ENCODE measurements around the gene OLFM2. TPM values are rescaled to one million over a fixed set of nuclear protein-coding genes. Genes with fewer than 3 reads are reported as not detected.
"Not testable (repeated sequence)": the region's sequence is repeated elsewhere in the genome, so short reads cannot be mapped to it uniquely, and the experiment has no call there.

Gene OLFM2
- total RNA-seq, 1 donor from 2014 or later, result 7.3 TPM

DNA sequence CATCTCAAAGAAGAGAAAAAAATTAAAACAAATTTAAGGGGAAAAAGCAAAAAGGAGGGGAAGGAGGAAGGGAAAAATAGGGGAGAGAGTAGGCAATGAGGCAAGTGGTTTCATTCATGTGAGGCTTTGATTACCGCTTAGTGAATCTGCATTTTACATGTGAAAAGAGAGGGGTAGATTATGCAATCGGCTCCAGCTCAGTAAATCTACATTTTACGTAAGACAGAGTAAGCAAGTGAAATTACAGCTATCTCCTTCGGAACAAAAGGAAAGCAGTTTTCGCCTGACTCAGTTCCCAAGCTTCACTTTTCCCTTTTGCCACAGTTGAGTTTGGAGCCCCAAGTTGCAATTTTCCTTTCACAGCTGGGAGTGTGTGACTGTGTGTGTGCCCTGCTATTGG lies 16.0 kb upstream of the OLFM2 start:
- Mint-ChIP-seq H3K4me1 (no peaks in the 10 kb centered on the region), H3K27ac (ENCODE audit: unreplicated experiment) (no peak overlapping the region), H3K27me3 (ENCODE audit: low read depth) (peaks cover 8% of the 10 kb centered on the region), H3K4me3 (no peak overlapping the region), H3K9me3 (no peaks in the 10 kb centered on the region), H3K36me3 (ENCODE audit: low read depth) (no peaks in the 10 kb centered on the region)
- TF ChIP-seq, protein P1, sequence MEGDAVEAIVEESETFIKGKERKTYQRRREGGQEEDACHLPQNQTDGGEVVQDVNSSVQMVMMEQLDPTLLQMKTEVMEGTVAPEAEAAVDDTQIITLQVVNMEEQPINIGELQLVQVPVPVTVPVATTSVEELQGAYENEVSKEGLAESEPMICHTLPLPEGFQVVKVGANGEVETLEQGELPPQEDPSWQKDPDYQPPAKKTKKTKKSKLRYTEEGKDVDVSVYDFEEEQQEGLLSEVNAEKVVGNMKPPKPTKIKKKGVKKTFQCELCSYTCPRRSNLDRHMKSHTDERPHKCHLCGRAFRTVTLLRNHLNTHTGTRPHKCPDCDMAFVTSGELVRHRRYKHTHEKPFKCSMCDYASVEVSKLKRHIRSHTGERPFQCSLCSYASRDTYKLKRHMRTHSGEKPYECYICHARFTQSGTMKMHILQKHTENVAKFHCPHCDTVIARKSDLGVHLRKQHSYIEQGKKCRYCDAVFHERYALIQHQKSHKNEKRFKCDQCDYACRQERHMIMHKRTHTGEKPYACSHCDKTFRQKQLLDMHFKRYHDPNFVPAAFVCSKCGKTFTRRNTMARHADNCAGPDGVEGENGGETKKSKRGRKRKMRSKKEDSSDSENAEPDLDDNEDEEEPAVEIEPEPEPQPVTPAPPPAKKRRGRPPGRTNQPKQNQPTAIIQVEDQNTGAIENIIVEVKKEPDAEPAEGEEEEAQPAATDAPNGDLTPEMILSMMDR (conservative IDR thresholded peaks at IDR 0.05), result no peak
- DNase-seq (ENCODE audit: low read depth, low spot score), result no peak

DNA sequence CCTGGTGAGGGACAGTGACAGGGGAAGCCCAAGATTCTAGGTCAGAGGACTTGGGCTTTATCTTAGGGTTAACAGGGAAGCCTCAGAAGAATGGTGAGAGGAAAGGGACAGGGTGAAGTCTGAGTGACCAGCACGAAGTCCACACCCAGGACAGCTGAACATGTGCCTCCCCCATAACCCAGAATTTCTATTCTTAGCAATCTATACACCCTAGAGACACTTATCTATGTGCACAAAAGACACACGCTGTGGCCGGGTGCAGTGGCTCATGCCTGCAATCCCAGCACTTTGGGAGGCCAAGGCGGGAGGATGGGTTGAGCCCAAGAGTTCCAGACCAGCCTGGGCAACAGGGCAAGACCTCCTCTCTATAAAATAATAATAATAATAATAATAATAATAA lies 11.1 kb upstream of the OLFM2 start:
- no peak for DNase-seq (ENCODE audit: low read depth, low spot score)
- Mint-ChIP-seq H3K9me3 (no peaks in the 10 kb centered on the region), H3K27ac (ENCODE audit: unreplicated experiment) (no peak overlapping the region), H3K4me3 (no peak overlapping the region), H3K4me1 (peaks cover 8% of the 10 kb centered on the region), H3K27me3 (ENCODE audit: low read depth) (peaks cover 16% of the 10 kb centered on the region), H3K36me3 (ENCODE audit: low read depth) (no peaks in the 10 kb centered on the region)
- TF ChIP-seq, protein P1 (conservative IDR thresholded peaks at IDR 0.05), result no peak

DNA sequence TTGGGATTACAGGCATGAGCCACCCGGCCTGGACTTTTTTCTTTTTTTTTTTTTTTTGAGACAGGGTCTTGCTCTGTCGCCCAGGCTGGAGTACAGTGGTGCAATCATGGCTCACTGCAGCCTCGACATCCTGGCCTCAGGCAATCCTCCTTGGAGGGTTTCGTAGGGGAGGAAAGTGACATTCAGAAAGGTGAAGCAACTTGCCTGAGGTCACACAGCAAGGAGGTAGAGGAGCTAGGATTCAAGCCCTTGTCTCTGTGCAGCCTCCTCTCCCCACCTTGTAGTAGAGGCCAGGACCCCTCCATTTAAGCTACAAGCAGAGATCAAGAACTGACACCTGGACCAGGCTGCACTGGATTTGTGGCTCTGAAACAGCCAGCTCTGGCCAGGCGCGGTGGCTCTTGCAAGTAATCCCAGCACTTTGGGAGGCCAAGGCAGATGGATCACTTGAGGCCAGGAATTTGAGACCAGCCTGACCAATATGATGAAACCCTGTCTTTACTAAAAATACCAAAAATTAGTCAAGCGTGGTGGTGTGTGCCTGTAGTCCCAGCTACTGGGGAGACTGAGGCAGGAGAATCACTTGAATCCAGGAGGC lies 10.3 kb upstream of the OLFM2 start:
- not testable (repeated sequence) for H3K27ac Mint-ChIP-seq (ENCODE audit: unreplicated experiment); H3K4me3 Mint-ChIP-seq; H3K9me3 Mint-ChIP-seq; DNase-seq (ENCODE audit: low read depth, low spot score); H3K4me1 Mint-ChIP-seq; H3K36me3 Mint-ChIP-seq (ENCODE audit: low read depth)
- peaks cover 18% of the 10 kb centered on the region for H3K27me3 Mint-ChIP-seq (ENCODE audit: low read depth)

DNA sequence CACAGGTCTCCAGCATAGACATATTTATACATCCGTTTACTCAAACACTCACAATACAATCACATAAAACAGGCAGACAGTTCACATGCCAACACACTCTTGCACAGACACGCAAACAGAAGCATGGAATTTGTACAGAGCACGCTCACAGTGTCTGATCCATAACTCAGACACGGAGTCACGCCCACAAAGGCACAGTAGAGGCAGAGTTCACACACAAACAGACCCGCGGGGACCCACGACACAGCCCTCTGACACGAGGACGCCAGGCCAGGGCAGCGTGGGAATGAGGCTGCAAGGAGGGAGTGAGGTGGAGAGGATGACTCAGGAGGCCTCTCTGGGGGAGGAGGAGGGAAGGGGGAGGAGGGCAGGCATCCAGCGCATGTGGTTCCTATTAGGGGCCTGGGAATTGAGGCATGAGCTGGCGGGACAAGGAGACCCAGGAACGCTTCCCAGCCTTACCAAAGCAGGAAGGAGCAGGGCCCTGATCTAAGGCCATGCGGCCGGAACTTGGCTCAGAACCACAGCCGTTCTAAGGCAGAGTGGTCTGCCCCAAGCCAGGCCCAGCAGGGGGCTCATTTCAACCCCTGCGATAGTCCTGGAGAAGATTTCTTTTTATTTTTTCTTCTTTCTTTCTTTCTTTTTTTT lies 9.1 kb upstream of the OLFM2 start:
- Mint-ChIP-seq H3K27me3 (ENCODE audit: low read depth) (peaks cover 29% of the 10 kb centered on the region), H3K4me3 (no peak overlapping the region), H3K36me3 (ENCODE audit: low read depth) (no peaks in the 10 kb centered on the region), H3K9me3 (peaks cover 7% of the 10 kb centered on the region), H3K4me1 (peaks cover 8% of the 10 kb centered on the region), H3K27ac (ENCODE audit: unreplicated experiment) (no peak overlapping the region)
- DNase-seq (ENCODE audit: low read depth, low spot score), result no peak
- TF ChIP-seq, protein P1 (conservative IDR thresholded peaks at IDR 0.05), result no peak

DNA sequence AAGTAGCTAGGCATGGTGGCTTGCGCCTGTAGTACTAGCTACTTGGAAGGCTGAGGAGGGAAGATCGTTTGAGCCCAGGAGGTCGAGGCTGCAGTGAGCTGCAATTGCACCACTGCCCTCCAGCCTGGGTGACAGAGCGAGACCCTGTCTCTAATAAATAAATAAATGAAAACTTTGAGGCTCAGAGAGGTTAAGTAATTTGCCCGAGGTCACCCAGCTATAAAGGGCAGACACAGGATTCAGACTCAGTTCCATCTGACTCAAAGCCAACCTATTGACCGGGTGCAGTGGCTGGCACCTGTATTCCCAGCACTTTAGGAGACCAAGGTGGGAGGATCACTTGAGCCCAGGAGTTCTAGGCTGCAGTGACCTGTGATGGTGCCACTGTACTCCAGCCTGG lies 7.4 kb upstream of the OLFM2 start:
- H3K4me1 Mint-ChIP-seq, result peaks cover 8% of the 10 kb centered on the region
- TF ChIP-seq, protein P1 (conservative IDR thresholded peaks at IDR 0.05), result no peak
- peaks cover 10% of the 10 kb centered on the region for H3K9me3 Mint-ChIP-seq
- no peak overlapping the region for H3K27ac Mint-ChIP-seq (ENCODE audit: unreplicated experiment)
- H3K27me3 Mint-ChIP-seq (ENCODE audit: low read depth), result peaks cover 37% of the 10 kb centered on the region
- H3K36me3 Mint-ChIP-seq (ENCODE audit: low read depth), result no peaks in the 10 kb centered on the region
- no peak for DNase-seq (ENCODE audit: low read depth, low spot score)
- H3K4me3 Mint-ChIP-seq, result no peak overlapping the region

DNA sequence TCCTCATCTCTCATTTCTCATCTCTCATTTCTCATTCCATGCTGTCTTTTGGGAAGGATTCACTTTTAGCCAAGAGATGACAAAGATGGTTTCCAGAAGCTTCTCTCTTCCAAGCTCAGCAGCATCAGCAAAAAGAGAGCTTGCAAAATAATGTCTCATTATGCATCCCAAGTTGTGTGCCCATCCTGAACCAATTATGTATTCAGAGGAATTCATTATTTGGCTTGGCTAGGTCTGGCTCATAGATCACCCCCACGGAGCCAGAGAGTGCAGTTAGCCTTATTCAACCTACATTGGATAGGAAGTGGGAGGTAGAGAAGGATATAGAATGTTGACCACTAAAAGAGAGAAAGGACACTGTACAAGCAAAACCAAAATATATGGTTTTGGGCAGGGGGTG lies 5.4 kb upstream of the OLFM2 start:
- Mint-ChIP-seq H3K27ac (ENCODE audit: unreplicated experiment) (no peak overlapping the region), H3K4me3 (no peak overlapping the region), H3K4me1 (peaks cover 13% of the 10 kb centered on the region), H3K9me3 (peaks cover 10% of the 10 kb centered on the region), H3K36me3 (ENCODE audit: low read depth) (no peaks in the 10 kb centered on the region), H3K27me3 (ENCODE audit: low read depth) (peaks cover 50% of the 10 kb centered on the region)
- DNase-seq (ENCODE audit: low read depth, low spot score), result no peak
- TF ChIP-seq, protein P1 (conservative IDR thresholded peaks at IDR 0.05), result no peak

All from neural crest cell (in vitro differentiated cells).